Parathyroid adenoma (tissue), 2 donors: ENCODE measurements around the gene STXBP6.

Experiments
- H2AFZ ChIP-seq: fragments of 300-600 bp; sonication (generic); one replicate; pipeline ENCODE4 v1.7.0; 2017; ENCODE audit warnings: antibody characterized with exemption, mild to moderate bottlenecking
- H3K27ac ChIP-seq: fragments of 300-600 bp; sonication (generic); one replicate; pipeline ENCODE4 v1.7.0; 2017
- H3K27me3 ChIP-seq: fragments of 300-600 bp; sonication (generic); one replicate; pipeline ENCODE4 v1.7.0; 2017; ENCODE audit warnings: low read length; ENCODE audit not compliant: control insufficient read depth, insufficient read depth
- H3K36me3 ChIP-seq: fragments of 300-600 bp; sonication (generic); one replicate; pipeline ENCODE4 v1.7.0; 2017; ENCODE audit warnings: low read length; ENCODE audit not compliant: control insufficient read depth, insufficient read depth
- H3K4me1 ChIP-seq: fragments of 300-600 bp; sonication (generic); one replicate; pipeline ENCODE4 v1.7.0; 2017; ENCODE audit warnings: control low read depth
- H3K4me2 ChIP-seq: fragments of 300-600 bp; sonication (generic); one replicate; pipeline ENCODE4 v1.7.0; 2017; ENCODE audit warnings: low read length
- H3K4me3 ChIP-seq: fragments of 300-600 bp; sonication (generic); one replicate; pipeline ENCODE4 v1.7.0; 2017; ENCODE audit warnings: low read depth, low read length
- H3K79me2 ChIP-seq: fragments of 300-600 bp; sonication (generic); one replicate; pipeline ENCODE4 v1.7.0; 2017; ENCODE audit warnings: control low read depth
- H3K9ac ChIP-seq: fragments of 300-600 bp; sonication (generic); one replicate; pipeline ENCODE4 v1.7.0; 2017; ENCODE audit warnings: mild to moderate bottlenecking
- H3K9me3 ChIP-seq: fragments of 300-600 bp; sonication (generic); one replicate; pipeline ENCODE4 v1.7.0; 2017; ENCODE audit warnings: low read length; ENCODE audit not compliant: control insufficient read depth
- CTCF ChIP-seq: fragments of 300-600 bp; sonication (generic); IDR thresholded peaks from one replicate; pipeline ENCODE4 v1.7.0; 2017; ENCODE audit warnings: antibody characterized with exemption, mild to moderate bottlenecking
- donor health status: primary hyperparathyroidism.

The STXBP6 gene

GRCh38 chr14:24954700-24955037 is 95.3 kb downstream of the STXBP6 start:
- Histone ChIP-seq H3K9ac (no peak overlapping the region), H3K4me2 (no peak overlapping the region), H2AFZ (no peak overlapping the region), H3K27me3 (no peaks in the 10 kb centered on the region), H3K9me3 (no peaks in the 10 kb centered on the region), H3K4me3 (no peak overlapping the region), H3K27ac (no peak overlapping the region), H3K79me2 (no peaks in the 10 kb centered on the region), H3K4me1 (no peaks in the 10 kb centered on the region), H3K36me3 (no peaks in the 10 kb centered on the region)
- TF ChIP-seq CTCF: no peak

GRCh38 chr14:24954037-24954699 is 95.8 kb downstream of the STXBP6 start:
- Histone ChIP-seq H2AFZ (no peak overlapping the region), H3K9me3 (no peaks in the 10 kb centered on the region), H3K4me2 (no peak overlapping the region), H3K9ac (no peak overlapping the region), H3K27ac (no peak overlapping the region), H3K27me3 (no peaks in the 10 kb centered on the region), H3K36me3 (no peaks in the 10 kb centered on the region), H3K4me1 (no peaks in the 10 kb centered on the region), H3K4me3 (no peak overlapping the region), H3K79me2 (no peaks in the 10 kb centered on the region)
- no peak for TF ChIP-seq CTCF

- H2AFZ ChIP-seq: no peak overlapping the region
- H3K9ac ChIP-seq: no peak overlapping the region
- no peaks in the 10 kb centered on the region for H3K4me1 ChIP-seq
- no peaks in the 10 kb centered on the region for H3K79me2 ChIP-seq
- no peak overlapping the region for H3K4me3 ChIP-seq
- no peaks in the 10 kb centered on the region for H3K36me3 ChIP-seq
- TF ChIP-seq CTCF: no peak
- H3K27me3 ChIP-seq: no peaks in the 10 kb centered on the region
- H3K4me2 ChIP-seq: no peak overlapping the region
- no peaks in the 10 kb centered on the region for H3K9me3 ChIP-seq
- no peak overlapping the region for H3K27ac ChIP-seq
Observed at GRCh38 chr14:24952851-24953666, 96.9 kb downstream of the STXBP6 start.

DNA sequence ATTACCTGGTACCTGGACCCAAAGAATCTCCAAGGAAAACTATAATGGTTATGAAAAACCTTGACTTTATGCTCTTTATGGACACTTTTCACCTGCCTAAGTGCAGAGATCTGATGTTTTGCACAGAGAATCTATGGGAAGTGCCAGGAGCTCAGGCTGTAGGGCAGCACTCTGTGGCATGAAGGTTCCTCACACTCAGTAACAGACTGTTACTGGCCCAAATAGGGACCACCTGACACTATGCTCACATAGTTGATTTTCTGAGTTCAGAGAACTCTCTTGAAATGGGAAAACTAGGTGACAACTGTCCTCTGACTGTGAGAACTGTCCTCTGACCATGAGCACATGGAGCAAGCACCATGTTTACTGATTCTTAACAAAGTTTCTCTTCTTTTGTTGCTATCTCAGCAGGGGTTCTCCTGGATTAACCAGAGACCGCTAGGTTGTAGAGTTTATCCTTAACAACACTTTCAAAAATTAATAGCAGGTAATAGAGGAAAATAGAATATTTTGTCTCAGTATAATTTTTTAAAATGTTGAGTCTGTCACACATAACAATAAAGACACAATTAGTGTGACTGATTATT is 101.6 kb downstream of the STXBP6 start:
- Histone ChIP-seq H3K9ac (no peak overlapping the region), H3K27ac (no peak overlapping the region), H3K79me2 (no peaks in the 10 kb centered on the region), H2AFZ (no peak overlapping the region), H3K27me3 (no peaks in the 10 kb centered on the region), H3K4me3 (no peak overlapping the region), H3K4me1 (no peaks in the 10 kb centered on the region), H3K4me2 (no peak overlapping the region), H3K36me3 (no peaks in the 10 kb centered on the region), H3K9me3 (no peaks in the 10 kb centered on the region)
- TF ChIP-seq CTCF: no peak
